Activated gamma-delta T cell treated with anti-CD3 and anti-CD28 coated beads, Interleukin-2, amount 50 U/mL, for 16 hours (primary cell): ENCODE measurements around the gene TAF1C.

ENCODE experiments used
- DNase-seq: peaks from one replicate; pipeline ENCODE4 v3.0.0-alpha.2; 2020; ENCODE audit warnings: low read depth

The TAF1C gene

GRCh38 chr16:84156342-84156784, 30.5 kb downstream of the TAF1C start:
- no peak for DNase-seq

- no peak for DNase-seq
These were observed 31.1 kb downstream of the TAF1C start for GRCh38 chr16:84155771-84156170.

GRCh38 chr16:84155226-84155625, 31.6 kb downstream of the TAF1C start:
- no peak for DNase-seq

- no peak for DNase-seq
These were observed 33.1 kb downstream of the TAF1C start for GRCh38 chr16:84153660-84154214.

GRCh38 chr16:84150926-84151325, 35.9 kb downstream of the TAF1C start:
- no peak for DNase-seq

GRCh38 chr16:84144859-84145639, 41.8 kb downstream of the TAF1C start, which contains the start of the genes DNAAF1 and HSDL1:
TSS of gene DNAAF1 (plus strand) at chr16:84145308. CDS start at chr16:84145441, 133 bp downstream.
TSS of gene HSDL1 (minus strand) at chr16:84145177. CDS start at chr16:84131321, 13,856 bp downstream.
- peak; percentile 93 for DNase-seq

GRCh38 chr16:84144209-84144858, 42.5 kb downstream of the TAF1C start:
- DNase-seq: peak; percentile 11

GRCh38 chr16:84143784-84144199, 43.1 kb downstream of the TAF1C start:
- DNase-seq: no peak

GRCh38 chr16:84143081-84143480, 43.8 kb downstream of the TAF1C start:
- DNase-seq: no peak

- DNase-seq: no peak
These were observed 45.6 kb downstream of the TAF1C start for GRCh38 chr16:84141143-84141670.

- no peak for DNase-seq
These were observed 47.1 kb downstream of the TAF1C start for GRCh38 chr16:84139628-84140258.

- no peak for DNase-seq
These were observed 47.8 kb downstream of the TAF1C start for GRCh38 chr16:84138824-84139627.

- no peak for DNase-seq
These were observed 48.4 kb downstream of the TAF1C start for GRCh38 chr16:84138500-84138823.

GRCh38 chr16:84137769-84138357, 49.0 kb downstream of the TAF1C start:
- DNase-seq: no peak

GRCh38 chr16:84137287-84137686, 49.6 kb downstream of the TAF1C start:
- DNase-seq: no peak

GRCh38 chr16:84136331-84137125, 50.3 kb downstream of the TAF1C start:
- no peak for DNase-seq

- no peak for DNase-seq
These were observed 54.2 kb downstream of the TAF1C start for GRCh38 chr16:84132527-84133285.

- DNase-seq: no peak
These were observed 55.7 kb downstream of the TAF1C start for GRCh38 chr16:84131117-84131516.
